ENCODE results near the gene STX18.
A peak's percentile ranks its signal among the peaks of the same experiment; 100 is the strongest.
"Not testable (repeated sequence)": the region's sequence is repeated elsewhere in the genome, so short reads cannot be mapped to it uniquely, and the experiment has no call there.

Gene STX18

DNA sequence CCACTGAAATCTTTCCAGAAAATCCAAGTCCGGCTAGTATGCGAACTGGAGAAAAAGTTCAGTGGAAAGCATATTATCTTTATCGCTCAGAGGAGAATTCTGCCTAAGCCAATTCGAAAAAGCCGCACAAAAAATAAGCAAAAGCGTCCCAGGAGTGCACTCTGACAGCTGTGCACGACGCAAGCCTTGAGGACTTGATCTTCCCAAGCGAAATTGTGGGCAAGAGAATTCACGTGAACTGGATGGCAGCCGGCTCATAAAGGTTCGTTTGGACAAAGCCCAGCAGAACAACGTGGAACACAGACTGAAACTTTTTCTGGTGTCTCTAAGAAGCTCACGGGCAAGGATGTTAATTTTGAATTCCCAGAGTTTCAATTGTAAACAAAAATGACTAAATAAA, 34.4 kb downstream of the STX18 start:
- DNase-seq, result no peak

DNA sequence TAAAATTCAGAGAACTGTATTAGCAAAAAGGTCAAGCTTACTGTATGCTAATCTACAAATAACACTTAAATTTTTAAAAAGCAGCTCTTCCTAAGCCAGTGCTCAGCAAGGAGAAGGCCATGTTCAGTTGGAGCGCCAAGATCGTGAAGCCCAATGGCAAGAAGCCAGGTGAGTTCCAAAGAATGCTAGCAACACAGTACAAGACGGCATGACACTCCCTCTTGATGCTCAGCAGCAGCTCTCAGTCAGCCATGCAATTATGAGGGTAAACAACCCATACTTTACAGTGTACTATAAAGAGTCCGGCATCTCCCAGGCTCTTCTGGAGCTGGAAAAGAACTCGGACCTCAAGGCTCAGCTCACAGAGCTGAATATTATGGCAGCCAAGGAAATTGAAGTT, 34.9 kb downstream of the STX18 start:
- DNase-seq, result no peak

DNA sequence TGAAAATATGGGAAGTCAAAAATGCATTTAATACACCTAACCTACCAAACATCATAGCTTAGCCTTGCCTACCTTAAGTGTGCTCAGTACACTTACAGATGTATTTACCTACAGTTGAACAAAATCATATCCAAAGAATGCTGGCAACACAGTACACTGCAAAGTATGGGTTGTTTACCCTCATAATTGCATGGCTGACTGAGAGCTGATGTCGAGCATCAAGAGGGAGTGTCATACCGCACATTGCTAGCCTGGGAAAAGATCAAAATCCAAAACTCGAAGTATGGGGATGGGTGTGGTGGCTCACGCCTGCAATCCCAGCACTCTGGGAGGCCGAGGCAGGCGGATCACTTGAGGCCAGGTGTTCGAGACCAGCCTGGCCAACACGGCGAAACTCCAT, 36.6 kb downstream of the STX18 start:
- not testable (repeated sequence) for DNase-seq

DNA sequence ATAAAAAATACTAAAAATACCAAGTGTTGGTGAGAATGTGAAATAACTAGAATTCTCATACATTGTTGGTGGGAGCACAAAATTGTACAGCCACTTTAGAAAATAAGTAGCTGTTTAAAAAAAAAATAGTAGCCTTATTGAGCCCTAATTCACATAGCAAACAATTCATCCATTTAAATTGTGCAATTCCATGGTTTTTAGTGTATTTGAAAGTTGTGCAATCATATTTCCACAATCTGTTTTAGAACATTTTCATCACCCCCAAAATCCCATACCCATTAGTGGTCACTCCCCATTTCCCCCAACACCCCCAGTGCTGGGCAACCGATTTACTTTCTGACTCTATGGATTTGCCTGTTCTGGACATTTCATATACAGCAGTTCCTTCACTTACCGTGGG, 37.1 kb downstream of the STX18 start:
- DNase-seq, result no peak

DNA sequence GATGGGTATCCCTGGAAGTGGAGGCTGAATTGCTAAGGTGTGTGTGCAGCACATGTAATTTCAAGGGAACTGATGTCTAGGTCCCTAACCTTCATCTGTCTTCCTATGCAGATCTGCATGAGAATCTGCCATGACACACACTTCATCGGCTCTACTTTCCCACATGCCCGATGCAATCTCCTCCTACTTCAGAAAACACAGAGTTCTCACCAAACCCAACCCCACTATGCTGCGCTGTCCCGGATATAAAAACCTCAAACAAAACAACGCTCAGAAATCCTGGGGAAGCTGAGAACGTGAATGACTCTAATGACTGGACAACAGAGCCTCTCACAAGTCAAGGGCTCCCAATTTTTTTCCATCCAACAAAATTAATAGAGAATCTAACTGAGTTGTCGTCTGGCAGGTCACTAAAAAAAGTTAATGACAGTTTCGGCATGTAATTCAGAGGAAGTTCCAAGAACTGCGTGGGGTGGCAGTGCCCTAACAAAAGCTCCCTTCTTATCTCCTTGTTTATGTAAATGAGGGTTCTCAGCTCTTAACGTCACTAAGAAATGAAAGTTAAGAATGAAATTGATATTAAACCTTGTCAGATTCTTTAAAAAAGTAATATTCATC, 39.0 kb downstream of the STX18 start:
- DNase-seq, result no peak

DNA sequence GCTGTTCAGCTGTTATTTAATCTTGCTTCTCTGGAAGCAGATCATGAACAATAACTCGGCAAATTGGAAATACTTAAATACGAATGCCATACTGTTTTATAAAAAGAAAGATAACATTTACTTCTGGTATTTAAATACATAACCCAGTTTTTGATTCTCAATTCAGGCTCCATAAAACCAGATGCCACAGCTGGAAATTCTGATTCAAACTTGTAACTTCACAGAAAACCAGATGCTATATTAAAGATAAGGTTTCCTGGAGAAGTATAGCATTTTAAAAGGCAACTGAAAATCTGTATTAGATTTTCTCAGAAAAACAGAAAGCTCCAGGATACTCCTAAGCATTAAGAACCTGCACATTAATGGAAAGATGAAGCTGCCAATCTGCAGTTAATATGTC, 40.2 kb downstream of the STX18 start:
- DNase-seq, result no peak

DNA sequence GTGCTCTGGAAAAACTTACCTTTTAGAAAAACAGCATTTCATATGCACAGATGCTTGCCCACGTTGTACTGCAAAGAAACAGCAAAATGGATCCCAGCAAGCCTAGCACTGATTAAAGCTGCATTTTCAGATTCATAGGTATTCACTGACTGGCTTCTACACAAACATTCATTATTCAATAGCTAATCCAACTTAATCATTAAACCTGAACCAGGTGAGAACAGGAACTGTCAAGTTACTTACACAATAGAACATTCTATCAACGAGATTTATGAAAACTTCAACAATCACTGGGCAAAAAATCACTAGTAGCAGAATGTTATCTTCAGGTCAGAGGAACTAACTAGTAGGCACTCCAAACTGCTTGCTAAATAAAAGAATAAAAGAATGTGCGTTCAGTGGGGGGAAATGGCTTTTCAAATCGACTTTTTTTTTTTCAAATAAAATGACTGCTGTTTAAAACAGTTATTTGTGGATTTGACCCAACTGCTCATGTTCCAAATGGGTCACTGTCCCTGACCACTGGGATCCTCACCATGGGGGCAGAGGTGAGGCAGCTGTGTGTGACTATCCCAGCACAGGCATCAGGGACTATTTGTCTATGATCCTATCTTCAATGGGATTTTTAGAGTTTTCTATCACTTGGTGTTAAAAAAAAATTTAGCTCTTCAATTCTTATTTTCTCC, 42.3 kb downstream of the STX18 start:
- DNase-seq, result no peak

DNA sequence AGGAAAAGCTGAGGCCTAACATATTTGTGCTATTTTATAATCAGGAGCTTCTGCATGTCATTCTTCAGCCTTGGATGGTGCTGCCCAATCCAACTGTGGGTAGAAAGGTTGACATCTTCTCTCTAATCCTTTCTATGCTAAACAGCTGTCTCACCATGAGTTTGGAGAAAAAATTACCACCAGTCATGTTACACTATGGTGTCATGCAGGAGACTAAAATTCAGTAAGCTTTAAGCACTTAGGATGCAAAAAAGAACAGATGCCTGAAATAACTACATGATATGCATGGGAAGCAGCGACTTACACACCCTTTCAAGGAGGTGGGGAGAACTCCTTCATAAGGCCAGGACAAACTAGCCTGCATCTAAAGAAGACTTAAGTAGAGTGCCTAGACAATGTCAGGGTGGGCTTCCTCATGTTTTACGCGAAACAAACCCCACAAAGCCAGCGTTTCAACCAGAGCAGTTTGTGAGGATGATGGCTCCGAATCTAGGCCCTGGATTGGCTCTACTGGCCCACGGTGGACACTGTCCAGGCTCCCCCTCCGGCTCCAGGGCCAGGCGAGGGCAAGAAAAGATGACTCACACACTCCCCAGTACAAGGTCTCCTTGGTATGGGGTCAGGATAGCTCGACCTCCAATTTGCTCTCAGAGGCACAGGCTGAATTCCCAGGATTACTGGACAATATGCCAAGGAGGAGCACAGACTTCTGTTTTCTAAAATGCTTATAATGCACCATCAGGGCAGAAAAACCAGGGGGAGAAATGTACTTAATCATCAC, 45.1 kb downstream of the STX18 start:
- DNase-seq, result no peak

DNA sequence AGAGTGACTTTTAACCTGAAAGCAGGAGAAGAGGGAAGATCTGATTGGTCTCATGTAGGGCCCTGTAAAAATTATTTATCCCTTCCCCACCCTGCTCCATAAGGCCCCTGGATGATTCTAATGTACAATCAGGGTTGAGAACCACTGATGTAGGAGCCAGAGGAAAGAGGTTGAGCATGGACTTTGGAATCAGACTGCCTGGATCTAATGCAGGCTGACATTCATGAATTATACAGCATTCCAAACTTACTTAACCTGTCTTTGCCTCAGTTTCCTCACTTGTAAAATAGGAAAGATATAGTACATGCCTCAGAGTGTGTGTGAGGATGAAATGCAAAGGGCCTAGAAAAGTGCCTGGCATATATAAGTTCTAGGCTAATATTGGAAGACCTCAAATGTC, 47.0 kb downstream of the STX18 start:
- DNase-seq, result no peak

DNA sequence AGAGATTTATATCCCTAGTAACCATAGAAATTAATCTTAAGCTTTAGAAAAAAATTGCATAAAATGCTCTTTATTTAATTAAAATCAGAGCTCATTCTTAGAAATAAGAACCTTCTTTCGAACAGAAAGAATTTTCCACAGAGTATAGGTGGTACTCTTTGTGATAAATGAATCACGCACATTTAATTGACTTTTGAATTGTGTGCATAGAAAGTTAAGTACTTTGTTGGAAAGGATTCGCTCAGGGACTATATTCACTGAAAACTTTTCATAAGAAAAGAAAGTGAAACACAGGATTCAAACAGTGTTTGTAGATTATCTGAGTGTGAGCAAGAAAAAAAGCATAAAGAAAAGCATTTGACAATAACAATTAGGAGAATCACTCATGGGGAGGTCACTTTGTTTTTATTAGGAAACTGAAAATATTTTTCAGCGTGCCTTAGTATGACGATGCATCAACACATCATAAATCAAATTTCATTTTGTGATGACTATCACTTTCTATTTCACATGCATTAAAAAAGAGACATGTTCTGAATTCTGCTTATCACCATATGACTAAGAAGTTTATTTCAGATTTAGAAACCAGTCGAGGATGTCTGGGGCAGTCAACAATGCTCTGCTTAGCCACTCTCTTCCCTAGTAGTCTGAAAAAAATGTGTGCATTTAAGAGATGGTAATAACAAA, 49.5 kb downstream of the STX18 start:
- DNase-seq, result no peak

DNA sequence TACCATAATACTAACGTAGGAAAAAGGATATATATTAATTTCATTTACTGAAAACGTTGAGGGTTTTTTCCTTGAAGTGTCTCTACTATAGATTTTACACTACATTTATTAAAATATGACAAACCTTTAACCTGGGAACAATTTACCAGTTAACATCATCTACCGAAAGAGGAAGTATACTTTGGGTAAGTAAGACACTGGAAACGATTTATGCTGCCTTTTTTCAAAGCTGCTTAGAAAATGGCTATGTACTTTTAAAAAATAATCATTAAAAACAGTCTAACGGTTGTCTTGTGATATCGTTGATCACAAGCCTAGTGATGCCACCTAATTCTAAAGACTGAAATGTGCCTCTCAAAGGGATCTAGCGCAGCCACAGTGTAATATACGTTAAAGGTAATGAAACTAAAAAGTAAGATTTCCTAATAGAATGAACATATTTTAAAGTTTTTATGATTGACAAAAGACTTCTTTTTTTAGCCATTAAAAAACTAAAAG, 50.4 kb downstream of the STX18 start:
- no peak for DNase-seq

DNA sequence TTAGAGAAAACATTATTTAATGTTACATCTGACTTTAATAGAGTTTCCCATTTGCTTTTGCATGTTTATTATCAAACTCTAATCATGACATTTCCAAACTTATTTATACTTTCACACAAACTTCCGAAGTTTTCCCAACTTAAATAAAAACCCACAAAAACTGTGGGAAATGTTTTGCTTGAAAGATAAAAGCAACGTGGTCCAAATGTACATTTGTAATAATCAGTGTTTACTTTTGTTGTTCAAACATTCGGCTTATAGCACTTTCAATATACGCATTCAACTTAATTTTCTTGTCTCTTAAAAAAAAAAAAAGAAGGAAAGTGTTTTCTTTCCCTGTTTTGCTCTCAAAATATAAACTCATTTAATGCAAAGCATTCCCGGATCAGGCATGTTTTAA, 51.0 kb downstream of the STX18 start:
- DNase-seq, result no peak

DNA sequence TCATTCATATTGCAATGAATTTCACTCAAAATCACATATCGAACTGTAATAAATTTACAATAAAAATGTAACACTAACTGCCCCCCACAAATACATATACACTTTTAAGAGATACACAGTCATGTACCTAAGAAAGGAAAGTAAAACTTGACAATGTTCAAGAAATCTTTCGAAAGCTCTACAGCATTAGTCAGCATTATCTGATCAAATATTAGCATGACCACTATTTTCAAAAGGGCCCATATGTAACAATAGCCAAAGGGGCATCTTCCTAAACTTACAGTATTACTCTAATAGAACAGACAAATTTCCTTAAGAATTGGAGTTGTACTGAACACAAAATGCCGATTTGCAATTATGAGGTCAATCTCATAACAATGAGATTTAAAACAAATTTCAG, 51.8 kb downstream of the STX18 start:
- no peak for DNase-seq

DNA sequence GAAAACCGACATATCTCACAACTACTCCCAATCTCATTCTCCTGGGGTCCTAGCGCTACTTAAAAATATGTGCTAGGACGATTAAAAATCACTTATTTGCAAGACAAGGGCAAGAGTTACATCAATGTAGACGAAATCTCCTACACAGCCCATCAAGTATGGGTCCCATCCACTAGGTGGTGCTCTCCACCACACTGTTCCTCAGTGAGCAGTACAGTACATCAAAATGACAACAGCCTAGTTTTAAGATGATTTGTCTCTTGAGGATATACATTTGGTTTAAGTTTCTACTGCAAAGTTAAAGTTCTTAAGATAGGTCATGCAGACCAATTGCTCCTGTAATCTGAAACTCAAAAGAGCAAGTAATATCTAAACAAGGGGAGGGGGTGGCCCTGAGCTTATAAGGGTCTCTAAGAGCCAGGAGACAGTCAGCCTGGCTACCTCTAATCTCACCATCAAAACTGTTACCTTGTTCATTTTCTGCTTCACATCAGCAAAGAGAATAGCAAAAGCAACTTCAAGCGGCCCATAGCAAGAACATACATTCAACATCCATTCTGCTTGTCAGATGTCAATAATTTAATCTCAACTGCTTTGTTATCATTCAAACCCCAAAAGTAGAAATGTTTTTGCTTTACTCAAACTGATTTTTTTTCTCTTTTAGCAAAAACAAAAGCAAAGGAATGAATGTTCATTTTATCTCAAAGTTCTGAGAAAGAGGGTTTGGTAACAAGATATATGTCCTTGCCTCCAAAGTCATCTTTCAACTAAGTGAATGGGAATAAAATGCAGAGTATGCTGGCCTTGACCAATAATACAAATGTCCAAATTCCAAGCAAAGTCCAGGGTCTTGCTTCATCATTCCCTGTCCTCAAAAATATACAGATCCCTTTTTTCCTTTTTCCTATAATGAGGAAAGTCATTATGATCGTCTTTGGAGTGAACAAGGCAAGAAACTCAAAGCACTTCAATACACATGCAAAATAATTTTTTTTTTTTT, 53.1 kb downstream of the STX18 start:
- DNase-seq, result peak; percentile 0

DNA sequence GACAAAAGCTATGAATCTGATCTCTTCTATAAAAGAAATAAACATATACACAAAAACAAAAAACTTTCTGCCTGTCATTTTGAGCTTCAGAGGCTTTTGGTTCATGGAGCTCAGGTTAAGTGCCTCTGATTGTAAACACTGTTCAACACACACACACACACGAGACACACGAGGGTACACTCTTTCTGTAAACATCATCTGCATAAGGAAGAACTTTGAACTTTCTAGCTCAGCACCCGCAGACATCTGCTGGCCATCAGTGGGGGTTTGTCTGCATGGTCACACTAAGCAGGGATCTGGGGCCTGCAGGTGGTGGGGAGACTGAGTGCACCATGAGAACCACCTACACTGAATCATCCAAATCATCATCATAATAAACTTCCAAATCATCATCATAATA, 54.9 kb downstream of the STX18 start:
- DNase-seq, result no peak

DNA sequence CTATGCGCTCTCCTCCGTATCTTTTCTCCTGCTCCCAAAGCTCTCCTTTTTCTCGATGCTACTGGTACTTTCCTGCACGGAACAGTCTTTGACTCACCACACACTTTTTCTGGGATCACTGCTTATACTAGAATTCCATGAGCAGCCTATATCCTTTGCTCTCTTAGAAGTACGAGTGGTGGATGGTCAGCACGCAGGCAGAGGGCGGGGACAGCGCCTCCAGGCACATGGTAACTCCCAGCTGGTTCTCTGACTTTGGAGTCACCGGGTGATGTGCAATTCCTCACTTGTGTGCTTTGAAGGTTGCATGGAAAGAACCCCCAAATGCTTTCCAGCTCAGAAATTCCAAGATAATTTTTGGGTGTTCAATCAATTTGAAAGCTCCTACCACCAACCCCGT, 56.0 kb downstream of the STX18 start:
- no peak for DNase-seq

DNA sequence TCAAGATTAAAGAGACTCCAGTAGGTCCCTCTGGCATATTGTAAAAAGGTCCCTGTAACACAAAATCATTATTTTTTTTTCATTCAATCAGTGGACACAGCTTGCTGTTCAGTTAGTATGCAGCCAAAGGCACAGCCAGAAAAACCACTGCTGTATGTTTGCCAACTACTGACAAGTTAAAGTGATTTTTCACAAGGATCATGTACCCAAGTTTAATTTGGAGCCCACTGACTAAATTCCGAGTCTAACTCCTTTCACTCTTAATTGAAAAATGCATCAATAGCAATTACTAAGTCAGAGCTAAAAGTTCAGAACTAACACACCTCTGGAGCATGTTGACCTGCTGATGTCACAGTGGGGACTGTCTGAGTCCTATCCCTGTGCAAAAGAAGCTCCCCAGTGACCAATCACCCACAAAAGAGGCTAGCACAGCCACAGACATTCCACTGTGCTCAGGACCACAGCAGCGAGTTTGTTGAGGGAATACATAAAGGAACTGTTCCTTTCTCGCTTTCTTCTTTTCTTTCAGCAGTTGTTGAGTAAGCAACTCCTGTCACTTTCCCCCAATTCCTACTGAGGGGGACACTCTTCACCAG, 60.4 kb downstream of the STX18 start:
- no peak for DNase-seq

DNA sequence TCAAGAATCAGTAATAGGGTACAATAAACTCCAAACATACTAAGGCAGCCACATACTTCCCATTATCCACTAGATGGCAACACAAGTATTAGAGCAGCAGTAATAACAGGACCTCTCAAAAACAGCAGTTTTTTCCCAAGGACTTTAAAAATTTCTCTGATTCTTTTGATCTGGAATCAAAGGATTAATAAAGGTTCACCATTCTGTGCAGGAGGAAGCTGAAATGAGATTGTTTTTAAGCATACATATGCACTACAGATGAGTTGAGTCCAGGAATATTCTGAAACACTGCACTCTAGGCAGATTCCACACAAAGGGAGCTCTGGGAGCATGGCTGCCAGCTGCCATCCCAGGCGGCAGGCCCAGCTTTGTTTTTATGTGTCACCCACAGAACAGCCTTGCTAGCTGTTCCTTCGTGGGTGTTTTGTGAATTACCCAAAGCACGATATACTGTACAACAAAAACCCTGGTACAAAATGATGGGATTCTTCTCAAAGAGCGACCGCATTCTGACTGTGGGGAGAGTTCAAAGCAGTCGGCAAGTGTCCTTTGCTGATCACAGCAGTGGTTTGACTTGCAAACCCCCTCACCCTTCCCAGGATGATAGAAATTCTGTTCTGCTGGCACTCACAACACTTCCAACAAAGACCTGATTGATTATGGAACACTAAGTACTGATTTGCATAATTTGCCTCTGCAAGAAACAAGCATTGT, 61.0 kb downstream of the STX18 start:
- no peak for DNase-seq

DNA sequence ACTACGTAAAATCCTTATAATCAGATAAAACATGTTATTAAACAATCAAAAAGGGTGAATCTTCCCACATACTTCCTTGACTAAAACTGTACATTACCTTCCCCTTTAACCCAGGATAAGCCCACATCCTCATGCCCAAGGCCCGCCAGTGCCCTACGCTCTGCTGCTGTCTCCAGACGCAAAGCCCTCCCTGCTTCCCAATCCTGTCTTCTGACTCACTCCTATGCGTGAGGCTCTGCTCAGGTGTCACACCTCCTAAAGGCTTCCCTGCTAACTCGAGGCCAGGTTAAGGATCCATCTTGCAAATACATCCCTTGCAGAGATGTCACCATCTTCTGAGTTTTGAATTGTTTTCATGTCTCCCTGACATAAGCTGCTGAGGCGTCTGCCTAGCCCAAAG, 61.6 kb downstream of the STX18 start:
- no peak for DNase-seq

DNA sequence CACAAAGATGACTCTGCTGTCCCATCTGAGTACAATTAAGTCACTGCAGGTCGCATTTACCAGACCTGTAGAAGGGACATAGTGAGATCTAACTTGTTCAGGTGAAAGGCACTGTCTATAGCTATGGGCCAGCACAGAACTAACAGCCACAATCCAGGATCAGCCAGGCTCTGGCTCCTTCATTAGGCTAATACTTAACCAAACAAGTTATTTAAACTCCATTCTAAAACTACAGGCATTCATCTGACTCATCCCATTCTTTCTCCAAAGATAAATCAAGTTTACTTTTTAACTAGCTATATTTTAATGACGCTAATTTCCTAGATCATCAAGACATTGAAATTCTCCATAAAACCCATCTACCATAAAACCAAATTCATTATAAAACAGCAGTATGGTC, 62.5 kb downstream of the STX18 start:
- no peak for DNase-seq

DNA sequence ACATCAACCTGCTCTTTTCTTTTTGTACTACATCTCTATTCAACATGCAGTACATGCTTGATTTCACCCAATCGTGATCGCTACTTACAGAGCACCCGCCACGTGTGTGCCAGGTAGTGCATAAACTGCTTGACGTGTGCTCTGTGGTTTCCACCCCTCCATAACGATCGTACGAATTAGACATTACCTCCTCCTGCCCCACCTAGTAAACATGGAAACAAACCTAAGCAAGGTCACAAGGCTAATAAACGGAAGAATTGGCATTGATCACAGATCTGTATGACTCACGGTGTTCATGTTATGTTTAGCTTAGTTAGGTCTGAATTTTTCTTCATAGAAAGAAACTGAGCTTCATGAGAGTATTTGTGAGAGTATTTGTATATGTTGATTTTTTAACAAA, 64.1 kb downstream of the STX18 start:
- no peak for DNase-seq
